GM20431 (cell line): ENCODE data around the gene MGMT.
"Not testable (repeated sequence)": the region's sequence is repeated elsewhere in the genome, so short reads cannot be mapped to it uniquely, and the experiment has no call there.

Experiments used
- in situ Hi-C: fragments of 300-500 bp; cut with MseI, MboI; formaldehyde crosslinking; loops from one replicate; pipeline ENCODE4 v1.15.0; 2020; ENCODE audit warnings: low sequenced_read_pairs; ENCODE audit not compliant: unreplicated experiment

Gene MGMT

GRCh38 chr10:129466703-129467358 is at the start of gene MGMT:
MGMT (plus strand) TSS chr10:129467241.
- in situ Hi-C loops, result no loop called here

- in situ Hi-C loops, result no loop called here
Observed at GRCh38 chr10:129417870-129418269, 49.2 kb upstream of the MGMT start.

- in situ Hi-C loops, result no loop called here
Observed at GRCh38 chr10:129418496-129419225, 48.4 kb upstream of the MGMT start.

GRCh38 chr10:129419397-129419796 is 47.6 kb upstream of the MGMT start:
- in situ Hi-C loops, result no loop called here

- in situ Hi-C loops, result no loop called here
Observed at GRCh38 chr10:129421399-129422010, 45.5 kb upstream of the MGMT start.

- in situ Hi-C loops, result no loop called here
Observed at GRCh38 chr10:129424978-129425377, 42.1 kb upstream of the MGMT start.

GRCh38 chr10:129426606-129427005 is 40.4 kb upstream of the MGMT start:
- in situ Hi-C loops, result no loop called here

- in situ Hi-C loops, result no loop called here
Observed at GRCh38 chr10:129433266-129433665, 33.8 kb upstream of the MGMT start.

GRCh38 chr10:129435724-129436123 is 31.3 kb upstream of the MGMT start:
- in situ Hi-C loops, result not testable (repeated sequence)

GRCh38 chr10:129438024-129438423 is 29.0 kb upstream of the MGMT start:
- in situ Hi-C loops, result no loop called here

GRCh38 chr10:129440247-129440646 is 26.8 kb upstream of the MGMT start:
- in situ Hi-C loops, result no loop called here

- in situ Hi-C loops, result no loop called here
Observed at GRCh38 chr10:129440722-129441316, 26.2 kb upstream of the MGMT start.

GRCh38 chr10:129441372-129442009 is 25.6 kb upstream of the MGMT start:
- in situ Hi-C loops, result no loop called here

- in situ Hi-C loops, result no loop called here
Observed at GRCh38 chr10:129442866-129443265, 24.2 kb upstream of the MGMT start.

- in situ Hi-C loops, result no loop called here
Observed at GRCh38 chr10:129444359-129444758, 22.7 kb upstream of the MGMT start.

GRCh38 chr10:129445436-129446182 is 21.4 kb upstream of the MGMT start:
- in situ Hi-C loops, result no loop called here

- in situ Hi-C loops, result no loop called here
Observed at GRCh38 chr10:129446183-129446581, 20.9 kb upstream of the MGMT start.

- in situ Hi-C loops, result no loop called here
Observed at GRCh38 chr10:129447486-129447885, 19.6 kb upstream of the MGMT start.

GRCh38 chr10:129448086-129448485 is 19.0 kb upstream of the MGMT start:
- in situ Hi-C loops, result no loop called here

GRCh38 chr10:129448539-129448938 is 18.5 kb upstream of the MGMT start:
- in situ Hi-C loops, result no loop called here
